Effector memory CD4-positive, alpha-beta T cell (primary cell): ENCODE measurements around the gene MYH7B.

Experiments used
- DNase-seq, 3 donors: peaks; one replicate each; pipeline ENCODE4 v3.0.0-alpha.2; 2020
- H3K27ac ChIP-seq: 2 replicates; pipeline ENCODE4 v1.7.0; 2013; ENCODE audit warnings: mild to moderate bottlenecking, low read length, moderate library complexity; ENCODE audit not compliant: insufficient read depth, poor library complexity, severe bottlenecking
- H3K27me3 ChIP-seq: replicated peaks from 2 replicates; pipeline ENCODE4 v1.7.0; 2013; ENCODE audit warnings: mild to moderate bottlenecking, low read length; ENCODE audit not compliant: insufficient read depth, control insufficient read depth, poor library complexity, severe bottlenecking
- H3K36me3 ChIP-seq: 2 replicates; pipeline ENCODE4 v1.7.0; 2013; ENCODE audit warnings: mild to moderate bottlenecking, low read length, moderate library complexity; ENCODE audit not compliant: control insufficient read depth, insufficient read depth
- H3K4me1 ChIP-seq: 2 replicates; pipeline ENCODE4 v1.7.0; 2013; ENCODE audit warnings: low read length, mild to moderate bottlenecking; ENCODE audit not compliant: control insufficient read depth, insufficient read depth, poor library complexity, severe bottlenecking
- H3K4me3 ChIP-seq: 2 replicates; pipeline ENCODE4 v1.7.0; 2013; ENCODE audit warnings: low read length, low read depth, mild to moderate bottlenecking; ENCODE audit not compliant: insufficient read depth, poor library complexity, severe bottlenecking
- H3K9me3 ChIP-seq: 2 replicates; pipeline ENCODE4 v1.7.0; 2013; ENCODE audit warnings: mild to moderate bottlenecking, low read length, moderate library complexity; ENCODE audit not compliant: control insufficient read depth

Gene MYH7B

DNA sequence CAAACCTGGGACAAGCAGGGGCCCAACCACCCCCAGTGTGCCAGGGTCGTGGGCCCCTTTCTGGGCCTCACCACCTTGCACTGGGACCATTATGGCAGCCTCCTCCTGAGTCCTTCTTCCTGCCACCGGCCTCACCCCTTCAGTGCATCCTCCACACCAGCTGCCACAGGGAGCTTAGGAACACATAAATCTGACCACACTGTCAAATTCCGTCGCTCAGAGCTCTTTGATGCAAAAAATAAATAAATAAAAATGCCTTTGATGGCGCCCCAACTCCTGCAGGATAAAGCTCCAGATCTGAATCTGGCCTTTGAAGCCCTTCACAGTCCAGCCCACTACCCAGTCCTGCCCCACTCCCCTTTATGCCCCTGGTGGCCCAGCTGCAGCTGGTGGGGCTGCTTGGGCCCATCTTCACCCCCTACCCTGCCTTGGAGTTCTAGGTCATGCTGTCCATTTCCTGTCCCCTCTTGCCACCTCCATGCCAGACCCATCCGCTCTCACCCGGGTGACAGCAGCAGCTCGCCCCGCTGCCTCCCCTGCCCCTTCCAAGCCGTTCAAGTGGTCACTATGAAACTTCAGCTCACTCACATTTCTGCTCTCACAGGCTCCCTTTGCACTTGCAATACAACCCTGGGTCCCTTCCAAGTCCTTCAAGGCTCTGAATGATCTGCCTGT lies 16.0 kb downstream of the MYH7B start:
- no peak for DNase-seq
- Histone ChIP-seq H3K27ac (no peak overlapping the region), H3K4me1 (no peaks in the 10 kb centered on the region), H3K9me3 (no peaks in the 10 kb centered on the region), H3K36me3 (no peaks in the 10 kb centered on the region), H3K4me3 (no peak overlapping the region), H3K27me3 (no peaks in the 10 kb centered on the region)

- H3K36me3 ChIP-seq, result no peaks in the 10 kb centered on the region
- H3K4me3 ChIP-seq, result no peak overlapping the region
- no peak overlapping the region for H3K27ac ChIP-seq
- no peaks in the 10 kb centered on the region for H3K4me1 ChIP-seq
- no peaks in the 10 kb centered on the region for H3K27me3 ChIP-seq
- DNase-seq, result no peak
- H3K9me3 ChIP-seq, result no peaks in the 10 kb centered on the region
Measured at GRCh38 chr20:34974246-34974645, 18.6 kb downstream of the MYH7B start.

GRCh38 chr20:34976286-34976685 lies 20.6 kb downstream of the MYH7B start:
- no peak for DNase-seq
- H3K9me3 ChIP-seq, result no peaks in the 10 kb centered on the region
- no peaks in the 10 kb centered on the region for H3K27me3 ChIP-seq
- no peaks in the 10 kb centered on the region for H3K36me3 ChIP-seq
- H3K4me3 ChIP-seq, result no peak overlapping the region
- no peaks in the 10 kb centered on the region for H3K4me1 ChIP-seq
- no peak overlapping the region for H3K27ac ChIP-seq

DNA sequence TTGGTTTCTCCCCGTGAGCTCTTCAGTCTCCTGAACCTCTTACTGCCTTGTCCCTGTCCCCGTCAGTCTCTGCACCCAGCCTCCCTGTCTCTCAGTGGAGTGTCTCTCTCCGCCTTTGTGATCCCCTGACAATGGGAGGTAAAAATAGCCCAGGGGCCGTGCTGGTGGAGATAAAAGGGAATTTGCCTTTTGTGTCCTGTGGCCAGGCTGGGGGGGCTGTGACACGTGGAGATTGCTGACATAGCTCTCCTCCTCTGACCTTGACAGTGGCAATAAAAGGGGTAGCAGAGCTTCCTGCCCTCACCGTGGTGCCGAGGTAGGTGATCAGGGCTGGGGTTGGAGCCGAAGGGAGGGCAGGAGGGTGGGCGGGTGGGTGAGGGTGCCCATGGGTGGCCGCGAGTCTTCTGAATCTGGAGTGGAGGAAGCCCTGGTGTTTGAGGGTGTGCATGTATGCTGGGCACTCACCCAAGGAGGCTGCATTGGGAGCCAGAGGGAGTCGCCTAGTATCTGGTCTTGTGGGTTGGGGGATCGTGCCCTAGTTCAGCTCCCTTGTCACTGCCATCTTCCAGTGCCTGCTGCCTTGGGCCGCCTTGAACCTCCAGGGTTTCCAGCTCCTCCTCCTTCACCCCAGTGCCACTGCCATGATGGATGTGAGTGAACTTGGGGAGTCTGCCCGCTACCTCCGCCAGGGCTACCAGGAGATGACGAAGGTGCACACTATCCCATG lies 21.9 kb downstream of the MYH7B start:
- H3K36me3 ChIP-seq, result no peaks in the 10 kb centered on the region
- no peak overlapping the region for H3K4me3 ChIP-seq
- H3K9me3 ChIP-seq, result no peaks in the 10 kb centered on the region
- no peaks in the 10 kb centered on the region for H3K27me3 ChIP-seq
- no peak overlapping the region for H3K27ac ChIP-seq
- DNase-seq, result no peak
- no peaks in the 10 kb centered on the region for H3K4me1 ChIP-seq

DNA sequence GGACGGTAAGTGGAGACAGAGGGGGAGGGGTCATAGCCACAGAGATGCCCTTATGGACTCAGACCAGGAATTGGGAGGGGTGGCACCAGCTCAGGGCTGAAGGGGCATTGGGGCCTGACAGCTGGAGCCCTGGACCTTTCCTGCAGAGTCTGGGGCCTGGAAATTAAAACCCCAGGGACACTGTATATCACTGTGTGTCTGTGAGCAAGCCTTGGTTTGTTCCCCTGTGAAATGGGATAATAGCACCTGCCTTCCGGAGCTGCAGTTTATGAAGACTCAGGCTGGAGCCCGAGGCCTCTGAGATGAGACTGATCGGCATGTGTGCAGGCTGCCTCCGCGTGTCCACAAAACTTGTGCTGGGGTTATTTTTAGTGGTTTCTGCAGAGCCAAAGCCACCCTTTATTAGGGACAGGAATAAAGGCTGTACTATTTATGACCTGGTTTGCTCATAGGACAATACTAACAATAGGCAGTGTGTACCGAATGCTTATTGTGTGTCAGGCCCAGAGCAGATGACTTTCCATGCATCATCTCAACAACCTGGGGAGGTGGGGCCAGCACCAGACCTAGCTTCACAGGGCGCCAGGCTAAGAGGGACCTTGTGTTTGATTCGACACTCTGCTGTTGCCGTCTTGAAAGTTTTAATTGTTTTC lies 22.6 kb downstream of the MYH7B start:
- Histone ChIP-seq H3K4me1 (no peaks in the 10 kb centered on the region), H3K27me3 (no peaks in the 10 kb centered on the region), H3K36me3 (no peaks in the 10 kb centered on the region), H3K9me3 (no peaks in the 10 kb centered on the region), H3K4me3 (no peak overlapping the region), H3K27ac (no peak overlapping the region)
- DNase-seq, result no peak

DNA sequence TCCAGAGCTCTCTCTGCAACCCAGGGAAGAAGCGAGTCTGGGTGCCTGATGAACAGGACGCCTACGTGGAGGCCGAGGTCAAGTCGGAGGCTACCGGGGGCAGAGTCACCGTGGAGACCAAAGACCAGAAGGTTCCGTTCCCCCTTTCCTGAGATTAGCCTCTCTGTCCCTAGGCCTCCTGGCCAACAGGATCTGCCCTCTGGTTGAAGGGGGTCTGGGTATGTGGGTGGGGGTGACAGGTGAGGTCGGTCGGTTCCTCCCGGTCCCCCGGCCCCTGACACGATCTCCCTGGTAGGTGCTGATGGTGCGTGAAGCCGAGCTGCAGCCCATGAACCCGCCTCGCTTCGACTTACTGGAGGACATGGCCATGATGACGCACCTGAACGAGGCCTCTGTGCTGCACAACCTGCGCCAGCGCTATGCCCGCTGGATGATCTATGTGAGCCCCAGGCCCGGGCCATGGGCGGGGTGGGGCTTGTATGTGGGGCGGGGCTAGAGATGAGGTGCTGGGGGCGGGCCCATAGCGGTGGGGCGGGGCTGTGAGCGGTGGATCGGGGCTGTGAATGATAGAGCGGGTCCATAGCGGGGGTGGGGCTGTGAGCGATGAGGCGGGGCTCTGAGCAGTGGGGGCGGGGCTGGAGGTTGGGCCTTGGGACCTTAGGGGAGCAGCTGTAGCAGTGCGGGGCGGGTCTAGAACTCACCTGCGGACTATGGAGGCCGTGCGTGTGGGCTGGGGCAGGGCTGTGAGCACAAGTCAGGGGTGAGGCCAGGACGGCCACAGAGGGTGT lies 23.9 kb downstream of the MYH7B start:
- H3K27me3 ChIP-seq, result no peaks in the 10 kb centered on the region
- H3K27ac ChIP-seq, result no peak overlapping the region
- H3K4me3 ChIP-seq, result no peak overlapping the region
- DNase-seq, result no peak
- no peaks in the 10 kb centered on the region for H3K4me1 ChIP-seq
- no peaks in the 10 kb centered on the region for H3K9me3 ChIP-seq
- no peaks in the 10 kb centered on the region for H3K36me3 ChIP-seq

GRCh38 chr20:34980543-34981233 lies 25.0 kb downstream of the MYH7B start:
- no peaks in the 10 kb centered on the region for H3K27me3 ChIP-seq

DNA sequence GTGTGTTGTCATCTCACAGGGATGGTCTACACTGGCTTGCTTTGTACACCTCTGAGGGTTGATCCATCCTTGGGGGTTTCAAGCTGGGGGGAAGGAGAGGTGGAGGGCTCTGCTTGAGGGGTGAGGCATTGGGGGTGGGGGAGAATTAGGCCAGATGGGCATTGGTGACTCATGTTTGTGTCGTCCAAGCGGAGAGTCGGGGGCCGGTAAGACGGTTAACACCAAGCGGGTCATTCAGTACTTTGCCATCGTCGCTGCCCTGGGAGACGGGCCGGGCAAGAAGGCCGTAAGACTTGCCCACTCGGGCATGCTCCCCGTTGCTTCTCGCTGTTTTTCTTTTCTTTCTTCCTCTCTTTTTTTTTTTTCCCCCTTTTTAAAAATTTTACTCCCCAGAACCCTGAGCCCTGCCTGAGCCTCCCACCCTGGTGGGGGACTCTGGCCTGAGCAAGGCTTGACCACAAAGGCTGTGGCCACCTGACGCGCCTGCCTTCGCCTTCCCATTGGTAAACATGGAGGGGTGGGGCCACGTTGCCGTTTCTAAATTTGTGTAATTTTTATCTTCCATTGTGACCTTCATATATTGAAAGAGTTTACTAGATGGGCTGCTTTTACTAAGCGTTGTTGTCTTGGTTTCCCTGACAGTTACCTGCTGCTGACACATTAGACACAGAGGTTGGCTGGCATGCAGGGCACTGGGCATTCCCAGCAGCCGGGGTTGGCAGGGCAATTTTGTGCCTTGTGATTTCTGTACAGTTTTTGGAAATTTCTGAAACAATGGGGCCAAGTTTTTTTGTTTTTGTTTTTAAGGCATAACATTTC lies 26.8 kb downstream of the MYH7B start:
- Histone ChIP-seq H3K4me1 (no peaks in the 10 kb centered on the region), H3K27me3 (no peaks in the 10 kb centered on the region), H3K36me3 (no peaks in the 10 kb centered on the region), H3K9me3 (no peaks in the 10 kb centered on the region), H3K4me3 (no peak overlapping the region), H3K27ac (no peak overlapping the region)
- DNase-seq, result no peak

More at GRCh38 chr20:34980543-34981233, 25.0 kb downstream of the MYH7B start:
- DNase-seq, result no peak
- H3K36me3 ChIP-seq, result no peaks in the 10 kb centered on the region
- H3K27ac ChIP-seq, result no peak overlapping the region
- H3K4me3 ChIP-seq, result no peak overlapping the region
- no peaks in the 10 kb centered on the region for H3K9me3 ChIP-seq
- H3K4me1 ChIP-seq, result no peaks in the 10 kb centered on the region
